Measurements from ENCODE around the gene NACC2.

DNA sequence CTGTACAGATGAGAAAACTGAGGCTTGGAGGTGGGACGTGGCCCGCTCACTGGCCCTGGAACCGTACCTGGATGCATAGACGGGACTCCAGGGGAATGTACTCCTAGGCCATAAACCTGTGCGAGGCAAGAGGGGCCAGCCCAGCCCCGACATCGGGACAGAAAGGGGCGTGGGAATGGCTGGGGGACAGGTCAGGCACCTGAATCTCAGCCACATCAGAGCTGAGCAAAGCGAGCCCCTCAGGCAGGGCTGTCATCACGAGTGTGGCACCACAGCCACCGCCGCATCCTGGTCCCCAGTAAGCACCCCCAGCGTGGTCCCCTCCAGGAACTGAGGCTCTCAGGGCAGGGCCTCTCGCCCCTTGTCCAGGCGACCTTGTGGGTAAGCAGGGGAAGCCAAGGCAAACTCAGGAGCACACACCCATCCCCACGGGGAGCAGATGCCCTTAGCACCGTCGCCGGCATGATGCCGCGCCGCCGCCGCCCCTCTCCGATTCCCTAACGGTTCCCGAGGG is 16.5 kb downstream of the NACC2 start:
- TF ChIP-seq CTCF (IDR thresholded peaks at IDR 0.05) = no peak
- TF ChIP-seq POLR2A (IDR thresholded peaks at IDR 0.05) = no peak
